AML-193 (cell line): ENCODE measurements around the gene HTRA3.
"Not testable (repeated sequence)": the region's sequence is repeated elsewhere in the genome, so short reads cannot be mapped to it uniquely, and the experiment has no call there.

Source experiments
- DNase-seq, 2 experiments: peaks; one replicate each; lab custom pipeline; 2025; lab: John Stamatoyannopoulos, UW

HTRA3 gene

DNA sequence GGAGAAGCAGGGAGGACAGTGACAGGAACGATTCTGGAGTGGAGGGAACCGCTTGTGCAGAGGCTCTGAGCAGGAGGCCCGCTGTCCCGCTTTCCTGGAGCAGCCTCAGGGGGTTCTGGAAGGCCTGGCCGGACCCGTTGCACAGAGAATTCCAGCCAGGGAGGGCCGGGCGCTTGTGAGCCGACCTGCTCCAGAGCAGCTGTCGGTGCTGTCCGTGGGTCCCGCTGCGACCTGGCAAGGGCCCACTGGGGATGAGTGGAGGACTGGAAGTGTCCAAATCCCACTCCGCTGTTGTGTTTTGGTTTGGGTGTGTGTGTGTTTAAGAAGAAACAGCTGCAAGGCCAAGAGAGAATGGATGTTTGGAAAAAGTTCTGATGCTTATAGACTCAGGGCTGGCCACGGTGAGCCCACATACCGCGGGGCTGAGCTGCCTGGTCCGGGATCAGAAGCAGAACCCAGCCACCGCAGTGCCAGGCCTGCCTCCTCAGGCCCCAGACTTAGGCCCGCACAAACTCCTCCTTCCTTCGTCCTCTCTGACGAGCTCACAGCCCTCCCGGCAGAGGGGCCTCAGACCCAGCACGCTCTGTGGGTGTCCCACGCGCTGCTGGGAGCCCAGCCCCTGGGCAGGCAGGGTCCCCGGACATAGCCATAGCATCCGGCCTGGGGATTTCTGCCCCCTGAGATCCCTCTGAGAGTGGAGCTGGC, 73.9 kb downstream of the HTRA3 start:
- DNase-seq: no peak

DNA sequence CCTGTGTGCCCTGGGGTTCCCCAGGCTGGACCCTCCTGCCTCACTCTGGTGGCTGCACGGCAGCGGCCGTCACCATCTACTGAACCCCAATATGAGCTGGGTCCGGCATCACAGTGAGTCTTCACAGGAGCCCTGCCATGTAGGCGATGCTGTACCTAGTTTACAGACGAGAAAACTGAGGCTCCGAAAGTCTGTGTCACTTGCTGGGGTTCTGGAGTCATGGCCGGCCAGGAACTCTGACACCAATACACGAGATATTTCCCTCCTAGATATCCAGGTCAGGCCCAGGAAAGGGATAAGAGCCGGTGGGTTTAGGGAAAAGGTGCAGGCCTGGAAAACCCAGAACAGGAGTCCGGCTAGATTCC, 74.4 kb downstream of the HTRA3 start:
- DNase-seq: no peak

DNA sequence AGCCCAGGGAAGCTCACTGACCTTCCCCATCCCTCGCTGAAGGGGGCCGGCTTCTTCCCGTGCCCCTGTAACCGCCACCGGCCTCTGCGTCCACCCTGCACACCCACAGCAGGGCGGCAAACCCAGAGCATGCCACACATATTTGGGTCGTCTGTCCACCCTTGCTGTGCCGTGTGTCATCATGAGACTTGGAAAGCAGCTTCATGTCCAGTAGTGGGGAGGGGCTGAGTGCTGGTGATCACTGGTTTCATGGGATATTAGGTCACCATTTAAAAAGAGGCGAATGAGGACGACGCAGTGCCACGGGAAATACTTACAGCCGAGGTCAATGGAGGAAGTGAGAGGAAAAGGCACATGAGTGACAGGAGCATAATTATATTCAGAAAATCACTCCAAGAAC, 74.8 kb downstream of the HTRA3 start:
- DNase-seq: no peak

DNA sequence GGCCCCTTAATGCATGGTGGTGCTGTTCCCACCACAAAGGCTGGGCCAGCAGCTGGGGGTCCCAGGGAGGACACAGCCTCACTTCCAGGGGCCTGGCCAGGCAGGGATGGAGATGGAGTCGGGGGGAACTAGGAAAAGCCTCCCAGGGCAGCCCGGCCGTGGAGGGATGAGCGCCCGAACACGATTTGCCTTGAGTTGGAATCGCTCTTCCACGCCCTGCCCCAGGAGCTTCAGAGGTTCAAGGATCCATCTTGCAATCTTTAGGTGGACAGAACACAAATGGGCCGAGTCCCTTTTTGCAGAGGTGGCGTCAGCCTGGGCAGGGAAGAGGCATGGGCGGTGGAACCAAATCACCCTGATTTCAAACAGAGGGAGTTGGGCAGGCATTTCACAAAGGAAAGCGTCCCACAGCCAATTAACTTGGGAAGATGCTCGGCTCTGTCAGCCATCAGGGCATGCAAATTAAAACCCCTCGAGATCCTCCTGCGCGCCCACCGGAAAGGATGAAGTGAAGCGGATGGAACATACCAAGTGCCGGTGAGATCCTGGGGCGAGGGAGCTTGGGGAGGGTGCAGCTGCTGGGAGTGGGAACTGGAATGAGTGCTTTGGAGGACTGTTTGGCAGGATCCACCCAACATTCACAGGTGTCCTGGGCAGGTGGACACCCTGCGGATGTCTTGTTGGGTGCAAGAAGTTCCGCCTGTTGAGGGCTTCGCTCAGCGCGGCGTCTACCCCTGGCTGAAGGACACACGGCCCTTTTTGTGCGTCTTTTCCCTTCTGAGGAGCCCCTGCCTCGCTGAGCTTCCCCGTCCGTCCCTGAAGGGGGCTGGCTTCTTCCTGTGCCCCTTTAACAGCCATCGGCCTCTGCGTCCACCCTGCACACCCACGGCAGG, 75.7 kb downstream of the HTRA3 start:
- DNase-seq: no peak

DNA sequence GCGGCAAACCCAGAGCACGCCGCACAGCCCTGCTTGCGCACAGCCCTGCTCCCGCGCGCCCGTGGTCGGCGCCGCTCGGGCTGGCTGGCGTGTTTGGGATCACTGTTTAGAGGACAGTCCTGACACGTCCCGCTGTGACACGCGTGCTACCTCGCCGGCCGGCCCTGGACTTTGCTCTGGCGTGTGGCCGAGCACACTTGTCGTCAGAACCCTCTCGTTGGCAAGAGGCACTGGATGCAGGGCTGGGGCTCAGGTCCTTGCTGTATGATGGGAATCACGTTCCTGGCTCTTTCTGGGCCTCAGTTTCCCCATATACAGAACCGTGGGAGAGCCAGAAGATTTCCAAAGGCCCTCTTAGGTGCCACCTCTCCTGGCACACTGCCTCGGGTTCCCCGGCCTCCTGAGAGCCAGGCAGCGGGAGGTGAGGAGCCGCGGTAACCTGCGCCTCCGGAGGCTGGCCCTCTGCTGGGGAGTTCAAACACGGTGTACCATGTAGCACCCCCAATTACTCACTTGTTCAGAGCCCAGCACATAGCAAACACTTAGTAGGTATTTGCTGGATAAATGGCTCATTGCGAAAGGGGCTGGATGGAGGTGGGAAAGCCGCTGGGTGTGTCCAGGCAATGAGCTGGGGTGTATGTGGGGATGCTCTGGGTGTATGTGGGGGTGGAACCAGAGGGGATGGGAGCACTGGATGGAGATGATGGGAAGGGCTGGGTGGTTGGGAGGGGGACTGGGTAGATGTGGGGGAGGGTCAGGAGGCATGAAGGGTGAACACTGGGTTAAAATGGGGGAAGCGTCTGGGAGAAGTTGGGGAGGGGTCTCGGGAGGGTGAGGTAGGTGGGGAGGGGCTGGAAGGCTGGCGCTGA, 76.6 kb downstream of the HTRA3 start:
- DNase-seq: no peak

DNA sequence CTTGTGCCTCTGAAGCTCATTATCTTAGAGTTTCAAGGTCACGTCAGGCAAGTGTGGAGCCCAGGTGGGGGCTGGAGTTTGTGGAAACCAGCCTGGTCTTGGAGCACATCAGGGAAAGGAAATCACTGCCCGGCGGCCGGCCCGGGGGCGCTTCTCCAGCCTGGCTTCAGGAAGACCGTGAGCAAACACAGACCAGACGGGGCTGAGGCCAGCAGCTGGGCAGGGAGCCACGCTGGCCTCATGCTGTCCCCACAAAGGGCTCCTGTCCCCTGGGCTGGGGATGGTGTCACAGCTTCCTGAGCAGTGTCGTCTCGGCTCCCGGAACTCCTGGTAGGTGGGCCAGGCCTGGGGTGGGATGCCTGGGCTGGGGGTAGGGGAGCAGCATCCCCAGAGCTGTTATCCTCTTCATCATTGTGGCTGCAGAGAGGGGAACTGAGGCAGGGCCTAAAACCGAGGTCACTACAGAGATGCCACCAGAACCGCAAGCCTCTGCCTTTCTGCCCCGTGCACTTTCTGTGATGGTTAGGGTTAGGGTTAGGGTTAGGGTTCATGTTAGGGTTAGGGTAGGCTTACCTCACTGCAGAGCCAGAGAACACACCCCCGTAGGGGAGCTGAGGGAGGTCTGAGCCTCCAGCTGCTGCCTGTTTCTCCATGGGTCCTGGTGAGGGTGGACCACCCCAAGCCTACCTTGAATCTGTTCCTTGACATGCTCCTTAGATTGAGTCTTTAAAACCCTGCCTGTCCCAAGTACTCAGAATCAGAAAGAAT, 77.5 kb downstream of the HTRA3 start:
- no peak for DNase-seq

DNA sequence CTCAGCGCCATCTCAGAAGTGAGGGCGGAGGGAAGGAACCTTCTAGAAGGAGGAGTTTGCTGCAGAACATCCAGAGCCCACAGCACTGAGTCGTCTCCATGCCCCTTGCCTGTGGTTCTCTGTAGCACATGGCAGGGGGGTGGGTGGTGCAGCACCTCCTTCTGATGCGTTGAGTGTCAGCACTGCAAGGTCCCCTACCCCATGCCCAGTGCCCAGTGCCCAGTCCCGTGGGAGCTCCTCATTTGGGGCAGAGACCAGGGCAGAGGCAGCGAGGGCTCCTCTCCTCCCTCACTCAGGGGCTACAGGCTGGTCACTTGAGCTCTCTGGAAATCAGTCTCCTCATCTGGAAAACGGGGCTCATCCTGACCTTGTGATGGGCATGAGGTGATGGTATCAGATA, 78.1 kb downstream of the HTRA3 start:
- DNase-seq: no peak

DNA sequence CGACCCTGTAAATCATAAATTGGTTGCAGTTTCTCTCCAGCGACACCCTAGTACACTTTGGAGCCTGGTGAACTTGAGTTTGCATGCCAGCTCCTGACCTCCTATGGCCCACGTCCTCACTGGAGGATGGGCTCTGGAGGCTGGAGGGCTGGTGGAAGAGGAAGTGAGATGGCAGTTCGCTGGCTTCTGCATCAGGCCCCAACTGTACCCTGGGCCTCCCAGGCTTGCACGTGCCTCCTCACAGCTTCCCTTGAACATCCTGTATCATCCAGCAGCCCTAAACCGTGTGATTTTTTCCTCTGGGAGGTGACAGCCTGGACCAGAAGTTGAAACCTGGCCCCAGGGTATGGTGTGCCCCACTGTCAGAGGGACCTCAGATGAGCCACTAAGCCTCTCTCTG, 78.5 kb downstream of the HTRA3 start:
- no peak for DNase-seq

DNA sequence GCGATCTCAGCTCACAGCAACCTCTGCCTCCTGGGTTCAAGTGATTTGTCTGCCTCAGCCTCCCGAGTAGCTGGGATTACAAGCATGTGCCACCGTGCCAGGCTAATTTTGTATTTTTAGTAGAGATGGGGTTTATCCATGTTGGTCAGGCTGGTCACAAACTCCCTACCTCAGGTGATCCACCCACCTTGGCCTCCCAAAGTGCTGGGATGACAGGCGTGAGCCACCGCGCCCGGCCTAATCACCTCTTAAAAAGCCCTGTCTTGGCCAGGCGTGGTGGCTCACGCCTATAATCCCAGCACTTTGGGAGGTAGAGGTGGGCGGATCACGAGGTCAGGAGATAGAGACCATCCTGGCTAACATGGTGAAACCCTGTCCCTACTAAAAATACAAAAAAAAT, 79.7 kb downstream of the HTRA3 start:
- DNase-seq: not testable (repeated sequence)

DNA sequence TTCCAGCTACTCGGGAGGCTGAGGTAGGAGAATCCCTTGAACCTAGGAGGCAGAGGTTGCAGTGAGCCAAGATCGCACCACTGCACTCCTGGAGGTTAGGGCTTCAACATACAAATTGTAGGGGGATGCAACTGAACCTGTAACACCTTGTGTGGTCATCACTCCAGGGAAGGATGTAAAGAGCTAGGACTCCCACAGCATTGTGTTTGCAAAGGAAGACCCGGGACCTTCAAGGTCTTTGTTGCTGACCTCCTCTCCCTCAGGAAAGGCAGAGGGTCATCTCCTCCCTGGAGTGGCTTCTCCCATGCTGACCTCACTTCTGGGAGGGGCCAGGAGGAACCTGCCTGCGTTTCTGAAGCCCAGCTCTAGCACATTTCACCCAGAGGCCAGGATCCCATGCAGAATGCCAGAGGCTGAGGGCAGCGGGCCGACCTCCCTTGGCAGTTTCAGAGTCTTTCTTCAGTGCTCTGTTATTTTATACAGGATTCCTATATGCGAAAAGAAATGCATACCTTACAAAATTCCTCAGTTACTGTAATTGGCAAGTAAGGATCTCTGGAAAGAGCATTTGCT, 80.2 kb downstream of the HTRA3 start:
- no peak for DNase-seq

DNA sequence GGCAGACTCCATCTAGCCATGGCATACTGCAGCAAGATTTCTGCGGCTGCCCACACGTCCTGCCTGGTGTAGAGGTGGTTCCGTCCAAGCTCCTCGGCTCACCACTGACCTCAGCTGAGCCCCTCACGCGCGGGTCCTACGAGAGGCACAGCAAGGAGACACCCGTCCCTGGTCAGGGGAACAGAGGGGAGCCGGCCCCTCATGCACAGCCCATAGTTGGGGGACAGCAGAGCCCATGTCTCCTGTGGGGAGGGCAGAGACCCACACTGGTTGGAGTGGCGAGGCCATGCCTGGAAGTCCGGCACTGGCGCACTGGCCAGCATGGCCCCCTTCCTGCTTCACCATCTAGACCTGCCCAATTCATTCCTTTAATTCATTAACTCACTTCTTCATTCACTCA, 80.8 kb downstream of the HTRA3 start:
- DNase-seq: no peak

DNA sequence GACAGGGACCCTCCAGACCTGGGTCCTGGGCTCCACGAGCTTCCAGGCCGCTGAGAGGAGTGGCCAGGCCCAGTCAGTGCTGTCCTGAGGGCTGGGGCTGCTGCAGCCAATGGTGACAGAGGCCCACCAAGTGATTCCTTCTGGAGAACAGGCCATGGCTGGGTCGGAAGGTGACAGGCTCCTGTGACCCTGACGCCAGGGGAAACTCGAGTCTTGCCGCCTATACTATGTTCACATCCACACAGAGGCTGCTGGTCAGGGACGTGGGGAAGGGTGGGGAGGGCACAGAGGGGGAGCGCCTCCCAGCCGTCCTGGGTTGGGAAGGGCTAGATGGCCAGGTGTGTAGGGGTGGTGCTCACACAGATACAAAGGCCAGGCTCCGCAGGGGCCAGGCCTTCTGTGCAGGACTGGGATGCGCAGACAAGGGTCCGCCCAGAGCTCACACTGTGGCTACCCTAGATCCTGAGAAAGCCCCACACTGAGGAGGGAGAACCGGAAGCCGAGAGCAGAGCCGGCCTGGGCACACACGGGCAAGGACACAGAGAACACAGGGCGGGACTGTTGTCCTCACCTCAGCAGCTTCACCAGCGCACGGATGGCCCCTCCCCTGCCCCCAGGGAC, 81.4 kb downstream of the HTRA3 start:
- DNase-seq: no peak

DNA sequence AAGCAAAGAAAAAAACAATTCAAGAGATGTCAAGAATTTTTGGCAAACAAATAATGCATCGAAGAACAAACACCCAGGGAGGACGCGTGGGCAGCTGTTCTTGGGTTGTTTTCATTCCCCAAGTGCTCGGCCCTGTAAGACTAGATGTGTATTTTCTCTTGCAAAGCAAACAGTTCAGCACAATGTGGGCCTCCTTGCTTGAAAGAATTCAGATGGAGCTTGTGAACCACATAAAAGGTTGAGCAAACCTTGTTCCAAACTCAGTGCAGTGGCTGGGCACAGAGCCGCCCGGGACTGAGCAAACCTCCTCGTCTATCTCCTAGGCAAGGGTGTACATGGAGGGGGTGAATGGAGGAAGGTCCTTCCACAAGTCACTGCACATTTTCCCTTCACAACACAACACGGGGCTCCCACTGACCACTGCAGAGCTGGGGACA, 82.4 kb downstream of the HTRA3 start:
- no peak for DNase-seq

DNA sequence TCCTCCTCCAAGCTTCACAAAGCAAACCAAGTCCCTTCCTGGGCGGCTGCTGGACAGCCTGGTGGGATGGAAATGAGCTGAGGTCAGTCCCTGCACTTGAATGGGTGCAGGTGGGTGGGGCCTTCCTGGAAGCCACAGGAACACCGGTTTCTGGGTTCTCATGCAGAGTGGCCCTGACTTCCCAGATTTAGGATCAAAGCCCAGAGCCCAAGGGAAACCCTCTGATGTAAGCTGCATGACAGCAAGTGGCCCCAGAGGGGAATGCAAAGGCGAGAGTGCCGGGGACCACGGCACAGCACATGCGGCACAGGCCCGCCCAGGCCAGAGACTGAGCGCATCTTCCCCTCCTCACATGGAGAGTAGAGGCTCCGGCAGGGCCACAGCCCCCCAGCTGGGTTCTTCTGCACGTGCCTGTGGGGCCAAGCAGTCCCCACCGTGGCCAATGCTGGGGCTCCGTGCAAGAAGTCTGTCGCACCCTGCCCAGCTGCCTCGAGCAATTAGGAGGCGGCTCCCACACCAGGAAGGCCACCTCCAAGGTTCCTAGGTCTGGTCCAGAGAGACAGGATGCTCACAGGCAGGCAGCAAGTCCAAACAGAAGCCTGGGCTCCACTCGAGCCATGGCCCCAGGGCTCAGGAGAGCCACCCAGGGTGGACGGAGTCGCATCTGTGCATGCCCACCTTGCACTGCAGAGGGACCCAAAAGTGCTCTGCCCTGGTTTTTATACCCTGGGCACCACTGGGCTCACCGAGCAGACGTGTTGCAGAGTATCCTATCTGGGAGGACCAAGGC, 83.0 kb downstream of the HTRA3 start:
- DNase-seq: no peak

DNA sequence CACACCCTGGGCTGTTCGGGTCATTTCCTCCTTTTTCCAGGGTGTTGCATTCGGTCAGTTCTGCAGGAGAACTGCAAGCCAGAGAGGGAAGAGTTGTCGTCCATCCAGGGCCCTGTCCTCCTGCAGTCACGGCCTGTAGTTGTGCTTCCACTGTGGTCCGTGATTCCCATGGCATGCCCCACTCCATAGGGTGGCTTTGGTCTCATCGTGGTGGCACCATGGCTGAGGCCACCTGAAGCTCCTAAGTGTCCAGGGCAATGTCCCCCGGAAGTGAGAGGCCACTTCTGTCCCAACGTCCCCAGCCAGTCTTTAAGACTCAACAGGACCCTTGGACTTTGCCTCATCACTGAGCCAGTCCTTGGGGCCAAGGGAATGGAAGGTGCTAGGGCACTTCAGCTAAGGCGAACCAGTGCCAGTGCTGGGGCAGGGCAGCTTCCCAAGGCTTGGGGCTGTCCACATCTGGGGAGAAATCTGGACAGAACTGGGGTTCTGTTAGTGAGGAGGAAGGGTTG, 83.7 kb downstream of the HTRA3 start:
- DNase-seq: no peak

DNA sequence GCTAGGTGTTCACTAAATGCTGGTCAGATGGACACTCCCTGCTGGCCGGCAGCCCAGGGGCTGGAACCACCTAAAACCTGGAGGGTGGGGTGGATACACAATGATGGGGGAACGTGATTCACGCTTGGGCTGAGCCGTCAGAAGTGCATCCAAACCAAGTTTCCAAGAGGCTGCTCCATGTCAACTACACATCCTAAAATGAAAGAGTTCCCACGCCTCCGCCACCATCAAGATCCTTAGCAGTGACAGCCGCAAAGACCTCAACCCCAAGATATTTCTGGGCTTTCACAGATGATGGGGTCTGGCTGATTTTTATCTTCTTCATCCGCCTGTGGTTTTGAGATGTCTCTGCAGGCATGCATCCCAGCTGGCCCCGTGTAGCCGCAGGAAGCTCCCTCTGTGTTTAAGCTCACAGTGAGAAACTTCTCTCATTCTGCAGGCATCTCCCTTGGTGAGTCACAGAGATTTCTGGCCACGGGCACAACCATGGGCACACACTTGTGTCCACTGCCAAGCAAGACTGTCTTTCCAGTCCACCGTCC, 84.4 kb downstream of the HTRA3 start:
- no peak for DNase-seq

DNA sequence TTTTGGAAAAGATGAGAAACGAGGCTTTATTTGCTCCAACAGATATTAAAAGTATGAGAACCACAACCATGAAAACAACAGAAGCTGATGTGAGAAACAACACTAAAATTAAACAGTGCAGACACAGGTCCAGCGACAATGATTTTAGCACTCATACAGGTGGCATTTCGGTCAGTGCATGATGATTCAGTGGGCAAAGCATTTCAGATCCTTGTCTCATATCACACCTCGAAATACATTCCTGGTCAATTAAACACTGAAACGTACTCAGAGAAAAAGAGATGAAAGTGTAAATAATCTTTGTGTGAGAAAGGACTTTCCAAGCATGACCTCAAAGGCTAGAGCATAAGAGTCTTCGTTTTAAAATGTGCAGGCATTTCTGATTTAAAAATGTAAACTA, 85.8 kb downstream of the HTRA3 start:
- no peak for DNase-seq

DNA sequence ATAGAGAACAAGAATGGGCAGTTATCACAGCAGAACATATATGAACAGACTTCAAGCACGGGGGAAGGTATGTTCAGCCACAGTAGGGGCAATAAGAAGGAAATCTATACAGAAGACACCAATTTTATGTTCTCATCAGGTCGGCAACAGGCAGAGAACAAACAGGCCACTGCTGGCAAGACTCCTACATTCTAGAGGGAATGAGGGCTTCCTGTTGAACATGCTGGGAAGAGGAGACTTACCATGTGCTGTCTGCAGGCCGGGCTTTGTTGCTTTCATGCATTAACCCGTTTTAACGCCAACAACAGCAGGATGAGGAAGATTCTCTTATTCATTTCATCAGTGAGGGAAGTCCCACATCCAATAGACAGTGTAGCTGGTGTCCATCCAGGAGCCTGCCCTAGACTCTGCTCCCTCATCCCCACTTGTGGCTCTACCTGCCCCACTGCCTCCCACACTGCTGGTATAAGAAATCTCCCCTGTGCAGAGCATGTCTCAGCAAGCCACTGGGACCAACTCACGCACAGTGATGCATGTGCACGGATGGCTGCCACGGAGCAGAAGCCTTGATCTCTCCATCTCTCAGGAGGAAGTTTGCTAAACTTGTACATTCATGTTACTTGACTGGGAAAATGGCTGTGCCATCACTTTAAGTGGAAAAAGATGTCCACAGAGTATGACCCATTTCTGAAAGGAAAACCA, 86.5 kb downstream of the HTRA3 start:
- no peak for DNase-seq
